Measurements from ENCODE around the gene NTN1.

NTN1 gene

GRCh38 chr17:9028202-9028987, 7.1 kb downstream of the NTN1 start:
- no peak for TF ChIP-seq CTCF (IDR thresholded peaks at IDR 0.05; ENCODE audit: unreplicated experiment in 3 of 3)
- Mint-ChIP-seq H3K27me3 (ENCODE audit: low read depth) (peaks cover 91% of the 10 kb centered on the region), H3K36me3 (ENCODE audit: low read depth) (no peaks in the 10 kb centered on the region), H3K27ac (no peak overlapping the region), H3K4me3 (no peak overlapping the region), H3K9me3 (no peaks in the 10 kb centered on the region), H3K4me1 (peaks cover 21% of the 10 kb centered on the region)

- Mint-ChIP-seq H3K4me1 (peaks cover 21% of the 10 kb centered on the region), H3K9me3 (no peaks in the 10 kb centered on the region), H3K27me3 (ENCODE audit: low read depth) (peaks cover 86% of the 10 kb centered on the region), H3K36me3 (ENCODE audit: low read depth) (no peaks in the 10 kb centered on the region), H3K4me3 (no peak overlapping the region), H3K27ac (no peak overlapping the region)
- no peak for TF ChIP-seq CTCF (IDR thresholded peaks at IDR 0.05; ENCODE audit: unreplicated experiment in 3 of 3)
Measured at GRCh38 chr17:9028988-9029570, 7.8 kb downstream of the NTN1 start.

- peaks cover 56% of the 10 kb centered on the region for H3K27me3 Mint-ChIP-seq (ENCODE audit: low read depth)
- no peak overlapping the region for H3K27ac Mint-ChIP-seq
- H3K4me3 Mint-ChIP-seq: no peak overlapping the region
- H3K4me1 Mint-ChIP-seq: peaks cover 12% of the 10 kb centered on the region
- no peak for TF ChIP-seq CTCF (IDR thresholded peaks at IDR 0.05; ENCODE audit: unreplicated experiment in 3 of 3)
- H3K9me3 Mint-ChIP-seq: peaks cover 5% of the 10 kb centered on the region
- H3K36me3 Mint-ChIP-seq (ENCODE audit: low read depth): no peaks in the 10 kb centered on the region
Measured at GRCh38 chr17:9032151-9032550, 10.8 kb downstream of the NTN1 start.

- peaks cover 52% of the 10 kb centered on the region for H3K27me3 Mint-ChIP-seq (ENCODE audit: low read depth)
- TF ChIP-seq CTCF (IDR thresholded peaks at IDR 0.05; ENCODE audit: unreplicated experiment in 3 of 3): no peak
- no peak overlapping the region for H3K4me3 Mint-ChIP-seq
- no peak overlapping the region for H3K27ac Mint-ChIP-seq
- peaks cover 12% of the 10 kb centered on the region for H3K4me1 Mint-ChIP-seq
- H3K9me3 Mint-ChIP-seq: peaks cover 7% of the 10 kb centered on the region
- H3K36me3 Mint-ChIP-seq (ENCODE audit: low read depth): no peaks in the 10 kb centered on the region
Measured at GRCh38 chr17:9032583-9032982, 11.3 kb downstream of the NTN1 start.

GRCh38 chr17:9035249-9035648, 13.9 kb downstream of the NTN1 start:
- no peak for TF ChIP-seq CTCF (IDR thresholded peaks at IDR 0.05; ENCODE audit: unreplicated experiment in 3 of 3)
- Mint-ChIP-seq H3K27me3 (ENCODE audit: low read depth) (peaks cover 25% of the 10 kb centered on the region), H3K9me3 (peaks cover 26% of the 10 kb centered on the region), H3K36me3 (ENCODE audit: low read depth) (peaks cover 14% of the 10 kb centered on the region), H3K4me1 (no peaks in the 10 kb centered on the region), H3K27ac (no peak overlapping the region), H3K4me3 (no peak overlapping the region)

GRCh38 chr17:9036336-9036735, 15.0 kb downstream of the NTN1 start:
- Mint-ChIP-seq H3K27ac (no peak overlapping the region), H3K4me3 (no peak overlapping the region), H3K4me1 (no peaks in the 10 kb centered on the region), H3K36me3 (ENCODE audit: low read depth) (peaks cover 19% of the 10 kb centered on the region), H3K27me3 (ENCODE audit: low read depth) (peaks cover 14% of the 10 kb centered on the region), H3K9me3 (peaks cover 33% of the 10 kb centered on the region)
- TF ChIP-seq CTCF (IDR thresholded peaks at IDR 0.05; ENCODE audit: unreplicated experiment in 3 of 3): no peak

Data from nephron (organoid).